Subcutaneous abdominal adipose tissue (tissue), 5 donors: Measurements from ENCODE around the gene TMEM233.
"Not testable (repeated sequence)": the region's sequence is repeated elsewhere in the genome, so short reads cannot be mapped to it uniquely, and the experiment has no call there.

Experiments
- H3K27ac ChIP-seq: one replicate; pipeline ENCODE4 v1.7.0; 2013; ENCODE audit warnings: low read depth, mild to moderate bottlenecking, inconsistent platforms, low read length, moderate library complexity
- H3K27me3 ChIP-seq, 5 donors: one replicate each; pipeline ENCODE4 v1.7.0; 2013; ENCODE audit warnings: low read length in 5 of 5, inconsistent platforms in 1 of 5; ENCODE audit not compliant: control insufficient read depth in 5 of 5, insufficient read depth in 4 of 5
- H3K36me3 ChIP-seq, 5 donors: one replicate each; pipeline ENCODE4 v1.7.0; 2013; ENCODE audit warnings: low read length in 5 of 5; ENCODE audit not compliant: control insufficient read depth in 5 of 5, insufficient read depth in 5 of 5
- H3K4me1 ChIP-seq, 5 donors: one replicate each; pipeline ENCODE4 v1.7.0; 2013; ENCODE audit warnings: low read length in 5 of 5, mild to moderate bottlenecking in 3 of 5, moderate library complexity in 1 of 5; ENCODE audit not compliant: control insufficient read depth in 5 of 5, insufficient read depth in 5 of 5
- H3K4me3 ChIP-seq, 5 donors: one replicate each; pipeline ENCODE4 v1.7.0; 2013; ENCODE audit warnings: low read length in 5 of 5, low read depth in 1 of 5
- H3K9ac ChIP-seq, 5 donors: one replicate each; pipeline ENCODE4 v1.7.0; 2013; ENCODE audit warnings: low read length in 5 of 5, mild to moderate bottlenecking in 4 of 5, moderate library complexity in 3 of 5
- H3K9me3 ChIP-seq, 5 donors: one replicate each; pipeline ENCODE4 v1.7.0; 2013; ENCODE audit warnings: low read length in 5 of 5; ENCODE audit not compliant: control insufficient read depth in 5 of 5
- donor health status: healthy.
- donor health status: healthy.
- donor health status: healthy.
- donor health status: healthy.
- donor health status: healthy.

Gene TMEM233

GRCh38 chr12:119601877-119602733 lies 8.5 kb downstream of the TMEM233 start:
- no peak overlapping the region for H3K27ac ChIP-seq
- no peak overlapping the region for H3K9ac ChIP-seq
- H3K36me3 ChIP-seq, result no peaks in the 10 kb centered on the region
- no peak overlapping the region for H3K4me3 ChIP-seq
- peaks cover 0 to 9% (median under 1%) of the 10 kb centered on the region in 5 donors for H3K27me3 ChIP-seq
- peaks cover 0 to 1% (median 0%) of the 10 kb centered on the region in 5 donors for H3K4me1 ChIP-seq
- no peaks in the 10 kb centered on the region for H3K9me3 ChIP-seq

GRCh38 chr12:119602734-119603094 lies 9.1 kb downstream of the TMEM233 start:
- no peaks in the 10 kb centered on the region for H3K4me1 ChIP-seq
- no peaks in the 10 kb centered on the region for H3K36me3 ChIP-seq
- no peak overlapping the region for H3K4me3 ChIP-seq
- no peak overlapping the region for H3K9ac ChIP-seq
- no peaks in the 10 kb centered on the region for H3K9me3 ChIP-seq
- H3K27ac ChIP-seq, result no peak overlapping the region
- H3K27me3 ChIP-seq, result peaks cover 0 to 5% (median 0%) of the 10 kb centered on the region in 5 donors

- Histone ChIP-seq H3K9ac (no peak overlapping the region), H3K4me1 (no peaks in the 10 kb centered on the region), H3K27me3 (no peaks in the 10 kb centered on the region), H3K4me3 (no peak overlapping the region), H3K36me3 (no peaks in the 10 kb centered on the region), H3K9me3 (no peaks in the 10 kb centered on the region), H3K27ac (no peak overlapping the region)
These were observed 10.2 kb downstream of the TMEM233 start for GRCh38 chr12:119603767-119604166.

- no peak overlapping the region for H3K9ac ChIP-seq
- no peaks in the 10 kb centered on the region for H3K27me3 ChIP-seq
- no peaks in the 10 kb centered on the region for H3K9me3 ChIP-seq
- H3K36me3 ChIP-seq, result no peaks in the 10 kb centered on the region
- no peak overlapping the region for H3K27ac ChIP-seq
- H3K4me3 ChIP-seq, result no peak overlapping the region
- no peaks in the 10 kb centered on the region for H3K4me1 ChIP-seq
These were observed 15.8 kb downstream of the TMEM233 start for GRCh38 chr12:119609358-119609757.

- Histone ChIP-seq H3K9ac (no peak overlapping the region), H3K4me1 (no peaks in the 10 kb centered on the region), H3K27ac (no peak overlapping the region), H3K4me3 (no peak overlapping the region), H3K9me3 (no peaks in the 10 kb centered on the region), H3K36me3 (no peaks in the 10 kb centered on the region), H3K27me3 (no peaks in the 10 kb centered on the region)
These were observed 19.9 kb downstream of the TMEM233 start for GRCh38 chr12:119613319-119613936.

- Histone ChIP-seq H3K27me3 (no peaks in the 10 kb centered on the region), H3K9me3 (peaks cover 0 to 6% (median 0%) of the 10 kb centered on the region in 5 donors), H3K4me3 (no peak overlapping the region), H3K36me3 (no peaks in the 10 kb centered on the region), H3K27ac (no peak overlapping the region), H3K9ac (no peak overlapping the region), H3K4me1 (no peaks in the 10 kb centered on the region)
These were observed 21.1 kb downstream of the TMEM233 start for GRCh38 chr12:119614705-119615104.

- H3K9me3 ChIP-seq, result peaks cover 0 to 6% (median 0%) of the 10 kb centered on the region in 5 donors
- H3K9ac ChIP-seq, result no peak overlapping the region
- H3K4me1 ChIP-seq, result no peaks in the 10 kb centered on the region
- no peak overlapping the region for H3K4me3 ChIP-seq
- no peaks in the 10 kb centered on the region for H3K27me3 ChIP-seq
- no peaks in the 10 kb centered on the region for H3K36me3 ChIP-seq
- H3K27ac ChIP-seq, result no peak overlapping the region
These were observed 22.2 kb downstream of the TMEM233 start for GRCh38 chr12:119615518-119616475.

GRCh38 chr12:119618328-119618896 lies 24.8 kb downstream of the TMEM233 start:
- H3K27me3 ChIP-seq, H3K4me1 ChIP-seq, H3K4me3 ChIP-seq, H3K36me3 ChIP-seq, H3K27ac ChIP-seq, H3K9ac ChIP-seq, H3K9me3 ChIP-seq: not testable (repeated sequence)

GRCh38 chr12:119620490-119620889 lies 26.9 kb downstream of the TMEM233 start:
- no peak overlapping the region for H3K4me3 ChIP-seq
- H3K27me3 ChIP-seq, result peaks cover 0 to 5% (median 0%) of the 10 kb centered on the region in 5 donors
- no peaks in the 10 kb centered on the region for H3K36me3 ChIP-seq
- no peak overlapping the region for H3K9ac ChIP-seq
- H3K27ac ChIP-seq, result no peak overlapping the region
- H3K9me3 ChIP-seq, result peaks cover 0 to 6% (median 0%) of the 10 kb centered on the region in 5 donors
- H3K4me1 ChIP-seq, result no peaks in the 10 kb centered on the region
